Measurements from ENCODE around the gene GSG1L2. TPM values are rescaled to one million over a fixed set of nuclear protein-coding genes. Genes with fewer than 3 reads are reported as not detected.

The GSG1L2 gene
- polyA plus RNA-seq, 3 donors, result not detected

GRCh38 chr17:9755083-9755482 lies 66.8 kb downstream of the GSG1L2 start:
- Histone ChIP-seq H3K9ac (ENCODE audit: insufficient read depth, low read length, poor library complexity, severe bottlenecking) (no peak overlapping the region), H3K36me3 (replicated peaks in 1 of 2; ENCODE audit: control insufficient read depth in 1 of 2, insufficient read depth in 2 of 2, low read length in 2 of 2) (no peaks in the 10 kb centered on the region), H3K4me1 (ENCODE audit: control insufficient read depth in 1 of 2, insufficient read depth in 2 of 2, low read length in 2 of 2) (no peaks in the 10 kb centered on the region), H3K79me2 (ENCODE audit: insufficient read depth, low read length) (no peaks in the 10 kb centered on the region), H3K27ac (ENCODE audit: low read depth in 1 of 2, low read length in 2 of 2) (no peak overlapping the region), H4K20me1 (ENCODE audit: insufficient read depth, low read length) (no peaks in the 10 kb centered on the region), H3K9me3 (replicated peaks in 1 of 2; ENCODE audit: control insufficient read depth in 1 of 2, insufficient read depth in 1 of 2, low read length in 2 of 2) (no peaks in the 10 kb centered on the region), H3K4me3 (replicated peaks in 1 of 3; ENCODE audit: low read depth in 2 of 3, low read length in 3 of 3) (no peak overlapping the region), H3K27me3 (ENCODE audit: control insufficient read depth in 2 of 2, insufficient read depth in 2 of 2, low read length in 2 of 2) (peaks cover 0 to 2% of the 10 kb centered on the region in 2 donors), H2AFZ (ENCODE audit: insufficient read depth, low read depth, low read length, poor library complexity, severe bottlenecking) (no peak overlapping the region), H3K4me2 (replicated peaks; ENCODE audit: extremely low read depth, low read length, poor library complexity, severe bottlenecking) (no peak overlapping the region)
- Mint-ChIP-seq H3K4me3 (no peak overlapping the region), H3K27me3 (ENCODE audit: low read depth in 3 of 3) (peaks cover 7 to 26% (median 19%) of the 10 kb centered on the region in 3 donors), H3K4me1 (no peaks in the 10 kb centered on the region), H3K36me3 (no peaks in the 10 kb centered on the region), H3K27ac (no peak overlapping the region), H3K9me3 (peaks cover 0 to 2% (median 0%) of the 10 kb centered on the region in 7 donors)
- no peak for DNase-seq
- WGBS (ENCODE audit: insufficient coverage), result 68% methylated on average over 3 of the region's 3 CpGs
- intact Hi-C loops (cut with micrococcal nuclease), result no loop called here
- TF ChIP-seq CTCF (IDR thresholded peaks at IDR 0.05), result no peak

Other genes starting within 250 kb of the GSG1L2 start
- 100 to 1,000 TPM in 2 of 3 donors, 10 to 100 TPM in 1; 44.4 to 170 (median 142) TPM for gene STX8, start 246.3 kb downstream of the GSG1L2 start, polyA plus RNA-seq
- gene CFAP52, start 245.4 kb downstream of the GSG1L2 start, polyA plus RNA-seq, result not detected
- gene USP43, start 176.6 kb downstream of the GSG1L2 start, polyA plus RNA-seq, result under 1 TPM in 2 of 3 donors, not detected in 1; 0.05 to 0.57 TPM
- not detected for gene DHRS7C, start 30.5 kb downstream of the GSG1L2 start, polyA plus RNA-seq
- not detected for gene GLP2R, start 3.8 kb upstream of the GSG1L2 start, polyA plus RNA-seq
- 1 to 10 TPM in 1 of 3 donors, not detected in 2; 2.5 TPM for gene RCVRN, start 83.2 kb upstream of the GSG1L2 start, polyA plus RNA-seq